ENCODE data around the gene ADAT2. TPM values are rescaled to one million over a fixed set of nuclear protein-coding genes. Genes with fewer than 3 reads are reported as not detected.

Gene ADAT2
- total RNA-seq, 1 experiment from 2014 or later = 9.9 TPM

DNA sequence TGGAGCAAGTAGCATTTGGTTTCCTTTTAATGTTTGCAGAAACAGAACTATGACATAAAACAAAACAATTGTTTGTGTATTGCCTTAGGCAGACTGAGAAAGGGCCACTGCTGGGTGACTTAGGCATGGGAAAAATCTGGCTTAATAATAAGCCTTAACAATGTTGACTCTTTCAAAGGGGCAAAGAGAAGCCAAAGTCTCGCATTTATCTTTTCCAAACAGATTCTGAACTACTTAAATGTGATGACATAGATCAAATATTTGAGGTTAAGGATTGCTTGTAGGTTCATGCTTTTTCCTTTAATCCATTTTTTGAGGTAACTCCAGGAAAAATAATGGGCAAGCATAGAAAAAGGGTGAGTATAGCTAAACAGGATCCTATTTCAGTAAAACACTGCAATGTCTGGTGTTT, 39.6 kb downstream of the ADAT2 start:
- no peaks in the 10 kb centered on the region for H3K27me3 Mint-ChIP-seq (ENCODE audit: unreplicated experiment)
- TF ChIP-seq, protein P1, sequence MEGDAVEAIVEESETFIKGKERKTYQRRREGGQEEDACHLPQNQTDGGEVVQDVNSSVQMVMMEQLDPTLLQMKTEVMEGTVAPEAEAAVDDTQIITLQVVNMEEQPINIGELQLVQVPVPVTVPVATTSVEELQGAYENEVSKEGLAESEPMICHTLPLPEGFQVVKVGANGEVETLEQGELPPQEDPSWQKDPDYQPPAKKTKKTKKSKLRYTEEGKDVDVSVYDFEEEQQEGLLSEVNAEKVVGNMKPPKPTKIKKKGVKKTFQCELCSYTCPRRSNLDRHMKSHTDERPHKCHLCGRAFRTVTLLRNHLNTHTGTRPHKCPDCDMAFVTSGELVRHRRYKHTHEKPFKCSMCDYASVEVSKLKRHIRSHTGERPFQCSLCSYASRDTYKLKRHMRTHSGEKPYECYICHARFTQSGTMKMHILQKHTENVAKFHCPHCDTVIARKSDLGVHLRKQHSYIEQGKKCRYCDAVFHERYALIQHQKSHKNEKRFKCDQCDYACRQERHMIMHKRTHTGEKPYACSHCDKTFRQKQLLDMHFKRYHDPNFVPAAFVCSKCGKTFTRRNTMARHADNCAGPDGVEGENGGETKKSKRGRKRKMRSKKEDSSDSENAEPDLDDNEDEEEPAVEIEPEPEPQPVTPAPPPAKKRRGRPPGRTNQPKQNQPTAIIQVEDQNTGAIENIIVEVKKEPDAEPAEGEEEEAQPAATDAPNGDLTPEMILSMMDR (IDR thresholded peaks at IDR 0.05; ENCODE audit: unreplicated experiment) = no peak
- no TSS peak for BruUV-seq (replicated peaks)
- no peak overlapping the region for H3K4me3 Mint-ChIP-seq (ENCODE audit: low read depth, unreplicated experiment)
- no peak overlapping the region for H3K27ac Mint-ChIP-seq (ENCODE audit: unreplicated experiment)
- CTCF ChIA-PET = no interaction called here
- DNase-seq = no peak
- intact Hi-C loops (cut with micrococcal nuclease; ENCODE audit: unreplicated experiment) = no loop called here
- no peaks in the 10 kb centered on the region for H3K36me3 Mint-ChIP-seq (ENCODE audit: insufficient read depth, unreplicated experiment)
- no peaks in the 10 kb centered on the region for H3K9me3 Mint-ChIP-seq (ENCODE audit: low read depth, unreplicated experiment)
- peaks cover 10% of the 10 kb centered on the region for H3K4me1 Mint-ChIP-seq (ENCODE audit: low read depth, unreplicated experiment)

DNA sequence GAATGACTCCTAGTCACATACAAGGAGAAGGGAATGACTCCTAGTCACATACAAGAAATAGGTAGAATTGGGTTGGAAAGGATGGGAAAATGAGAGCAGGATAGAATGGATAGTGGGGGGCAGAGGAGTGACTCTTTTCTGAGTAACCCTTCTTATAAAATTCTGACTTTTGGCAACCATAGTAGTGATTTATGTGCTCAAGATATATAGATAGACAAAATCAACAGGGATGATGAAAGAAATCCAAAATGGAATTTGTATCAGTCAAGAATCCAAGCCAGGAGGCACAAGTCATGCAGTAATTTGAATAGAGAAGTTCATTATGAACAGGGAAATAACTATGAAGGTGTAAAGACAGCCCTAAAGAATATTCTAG, 41.7 kb downstream of the ADAT2 start:
- intact Hi-C loops (cut with micrococcal nuclease; ENCODE audit: unreplicated experiment) = no loop called here

DNA sequence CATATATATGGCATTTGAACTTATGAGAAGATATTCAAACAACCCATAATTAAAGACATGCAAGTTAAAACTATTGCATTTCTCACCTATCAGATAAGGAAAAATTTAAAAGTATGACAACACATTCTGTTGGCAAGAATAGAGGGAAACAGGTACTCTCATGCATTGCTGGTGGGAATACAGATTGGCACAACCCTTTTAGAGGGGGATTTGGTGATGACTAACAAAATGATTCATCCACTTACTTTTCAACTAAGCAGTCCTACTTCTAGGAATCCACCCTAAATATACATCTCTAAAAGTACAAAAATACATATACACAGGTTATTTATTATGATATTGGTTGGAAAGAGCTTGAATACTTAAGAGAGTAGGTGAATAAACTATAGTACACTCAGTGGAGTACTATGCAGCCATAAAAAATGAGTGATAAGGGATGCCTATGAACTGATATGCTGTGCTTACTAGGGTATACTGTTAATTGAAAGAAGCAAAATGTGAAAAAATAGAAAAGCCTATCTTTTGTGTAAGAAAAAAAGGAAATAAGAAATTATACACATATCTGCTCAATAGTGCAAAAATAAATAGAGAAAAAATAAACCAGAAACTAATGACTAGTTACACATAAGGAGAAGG, 42.2 kb downstream of the ADAT2 start:
- CTCF ChIA-PET = no interaction called here
- no peaks in the 10 kb centered on the region for H3K27me3 Mint-ChIP-seq (ENCODE audit: unreplicated experiment)
- no peak overlapping the region for H3K4me3 Mint-ChIP-seq (ENCODE audit: low read depth, unreplicated experiment)
- TF ChIP-seq, protein P1 (IDR thresholded peaks at IDR 0.05; ENCODE audit: unreplicated experiment) = no peak
- H3K4me1 Mint-ChIP-seq (ENCODE audit: low read depth, unreplicated experiment) = peaks cover 10% of the 10 kb centered on the region
- intact Hi-C loops (cut with micrococcal nuclease; ENCODE audit: unreplicated experiment) = no loop called here
- no TSS peak for BruUV-seq (replicated peaks)
- no peaks in the 10 kb centered on the region for H3K36me3 Mint-ChIP-seq (ENCODE audit: insufficient read depth, unreplicated experiment)
- DNase-seq = no peak
- H3K27ac Mint-ChIP-seq (ENCODE audit: unreplicated experiment) = peak overlapping the region; percentile 24
- H3K9me3 Mint-ChIP-seq (ENCODE audit: low read depth, unreplicated experiment) = no peaks in the 10 kb centered on the region

More for the DNA sequence above, 41.7 kb downstream of the ADAT2 start:
- Mint-ChIP-seq H3K9me3 (ENCODE audit: low read depth, unreplicated experiment) (no peaks in the 10 kb centered on the region), H3K4me1 (ENCODE audit: low read depth, unreplicated experiment) (peaks cover 10% of the 10 kb centered on the region), H3K27ac (ENCODE audit: unreplicated experiment) (peak overlapping the region; percentile 24), H3K36me3 (ENCODE audit: insufficient read depth, unreplicated experiment) (no peaks in the 10 kb centered on the region), H3K27me3 (ENCODE audit: unreplicated experiment) (no peaks in the 10 kb centered on the region), H3K4me3 (ENCODE audit: low read depth, unreplicated experiment) (no peak overlapping the region)
- TF ChIP-seq, protein P1 (IDR thresholded peaks at IDR 0.05; ENCODE audit: unreplicated experiment) = no peak
- CTCF ChIA-PET = no interaction called here
- no TSS peak for BruUV-seq (replicated peaks)
- DNase-seq = no peak

DNA sequence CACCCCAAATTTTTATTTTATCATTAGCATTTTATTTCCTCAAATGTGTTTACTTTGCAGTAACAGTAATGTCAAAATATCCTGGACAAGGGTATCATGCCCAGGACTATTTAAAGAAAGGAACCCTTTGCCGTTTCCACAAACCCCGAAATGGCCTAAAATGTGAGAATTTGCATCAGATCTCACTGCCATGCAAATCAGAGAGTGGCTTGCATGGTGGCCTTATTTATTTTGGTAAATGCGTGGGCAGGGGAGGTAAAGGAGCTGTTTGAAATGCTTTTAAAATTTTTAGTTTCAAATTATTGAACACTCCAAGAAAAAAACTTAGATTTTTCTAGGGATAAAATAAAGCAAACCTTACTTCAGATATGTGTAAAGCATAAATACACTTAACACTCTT, 43.8 kb downstream of the ADAT2 start:
- no TSS peak for BruUV-seq (replicated peaks)
- DNase-seq = no peak
- Mint-ChIP-seq H3K4me3 (ENCODE audit: low read depth, unreplicated experiment) (no peak overlapping the region), H3K4me1 (ENCODE audit: low read depth, unreplicated experiment) (peaks cover 16% of the 10 kb centered on the region), H3K27me3 (ENCODE audit: unreplicated experiment) (no peaks in the 10 kb centered on the region), H3K27ac (ENCODE audit: unreplicated experiment) (no peak overlapping the region), H3K9me3 (ENCODE audit: low read depth, unreplicated experiment) (no peaks in the 10 kb centered on the region), H3K36me3 (ENCODE audit: insufficient read depth, unreplicated experiment) (no peaks in the 10 kb centered on the region)
- TF ChIP-seq, protein P1 (IDR thresholded peaks at IDR 0.05; ENCODE audit: unreplicated experiment) = no peak
- CTCF ChIA-PET = interaction anchor here (0.8 kb wide), 1 partner anchor 9 kb away, joined by 3 read pairs; no protein-coding TSS in a partner anchor
- intact Hi-C loops (cut with micrococcal nuclease; ENCODE audit: unreplicated experiment) = no loop called here

Measured in Calu3 (cell line).